ENCODE measurements around the gene DRC7. TPM values are rescaled to one million over a fixed set of nuclear protein-coding genes. Genes with fewer than 3 reads are reported as not detected.

Gene DRC7
- total RNA-seq, 1 experiment from 2014 or later, result not detected

- no peak overlapping the region for H3K4me3 ChIP-seq (ENCODE audit: low read depth in 2 of 2, low read length in 2 of 2)
- no peaks in the 10 kb centered on the region for H3K4me1 ChIP-seq (ENCODE audit: control insufficient read depth, insufficient read depth, low read length)
- in situ Hi-C loops (cut with HindIII; ENCODE audit: low pct_unique_long_range_greater_than_20kb, low sequenced_read_pairs) (no loop called here), intact Hi-C loops (cut with micrococcal nuclease; ENCODE audit: unreplicated experiment) (loop anchor here (10.0 kb wide), 1 partner anchor 250 kb away; the partner anchor contains the start of genes USB1 and ZNF319)
- ChIA-PET CTCF (no interaction called here), POLR2A (no interaction called here)
- DNase-seq (ENCODE audit: low read depth, low spot score) (no peak), ATAC-seq (no peak)
- no peak overlapping the region for H3K27ac ChIP-seq (ENCODE audit: low read length)
- TF ChIP-seq TCF7L2 (IDR thresholded peaks at IDR 0.05; ENCODE audit: low read depth, low read length) (no peak), REST (IDR thresholded peaks at IDR 0.05; ENCODE audit: insufficient read depth in 1 of 2, low read depth in 2 of 2, low read length in 1 of 2) (no peak), POLR2AphosphoS5 (IDR thresholded peaks at IDR 0.05; ENCODE audit: low read depth, low read length) (no peak), SIN3A (IDR thresholded peaks at IDR 0.05; ENCODE audit: borderline replicate concordance, insufficient read depth, low read depth, low read length) (no peak)
- TF ChIP-seq, protein P1, sequence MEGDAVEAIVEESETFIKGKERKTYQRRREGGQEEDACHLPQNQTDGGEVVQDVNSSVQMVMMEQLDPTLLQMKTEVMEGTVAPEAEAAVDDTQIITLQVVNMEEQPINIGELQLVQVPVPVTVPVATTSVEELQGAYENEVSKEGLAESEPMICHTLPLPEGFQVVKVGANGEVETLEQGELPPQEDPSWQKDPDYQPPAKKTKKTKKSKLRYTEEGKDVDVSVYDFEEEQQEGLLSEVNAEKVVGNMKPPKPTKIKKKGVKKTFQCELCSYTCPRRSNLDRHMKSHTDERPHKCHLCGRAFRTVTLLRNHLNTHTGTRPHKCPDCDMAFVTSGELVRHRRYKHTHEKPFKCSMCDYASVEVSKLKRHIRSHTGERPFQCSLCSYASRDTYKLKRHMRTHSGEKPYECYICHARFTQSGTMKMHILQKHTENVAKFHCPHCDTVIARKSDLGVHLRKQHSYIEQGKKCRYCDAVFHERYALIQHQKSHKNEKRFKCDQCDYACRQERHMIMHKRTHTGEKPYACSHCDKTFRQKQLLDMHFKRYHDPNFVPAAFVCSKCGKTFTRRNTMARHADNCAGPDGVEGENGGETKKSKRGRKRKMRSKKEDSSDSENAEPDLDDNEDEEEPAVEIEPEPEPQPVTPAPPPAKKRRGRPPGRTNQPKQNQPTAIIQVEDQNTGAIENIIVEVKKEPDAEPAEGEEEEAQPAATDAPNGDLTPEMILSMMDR (IDR thresholded peaks at IDR 0.05), result no peak
- no peaks in the 10 kb centered on the region for H3K9me3 ChIP-seq (ENCODE audit: control insufficient read depth, insufficient read depth, low read depth, low read length)
- no TSS peak for BruUV-seq (replicated peaks)
- no peaks in the 10 kb centered on the region for H3K27me3 ChIP-seq (ENCODE audit: control insufficient read depth, insufficient read depth, low read length)
- no peaks in the 10 kb centered on the region for H3K36me3 ChIP-seq (ENCODE audit: control insufficient read depth, insufficient read depth, low read length)
Observed at GRCh38 chr16:57755061-57755684, 60.6 kb downstream of the DRC7 start.

GRCh38 chr16:57755726-57756423 lies 61.3 kb downstream of the DRC7 start:
- ChIA-PET POLR2A (no interaction called here), CTCF (interaction anchor here (0.6 to 1.4 kb wide), 2 partner anchors 30 to 107 kb away, joined by 3 to 5 read pairs; no protein-coding TSS in a partner anchor)
- in situ Hi-C loops (cut with HindIII; ENCODE audit: low pct_unique_long_range_greater_than_20kb, low sequenced_read_pairs), result no loop called here
- Histone ChIP-seq H3K9me3 (ENCODE audit: control insufficient read depth, insufficient read depth, low read depth, low read length) (no peaks in the 10 kb centered on the region), H3K36me3 (ENCODE audit: control insufficient read depth, insufficient read depth, low read length) (no peaks in the 10 kb centered on the region), H3K27me3 (ENCODE audit: control insufficient read depth, insufficient read depth, low read length) (no peaks in the 10 kb centered on the region), H3K4me1 (ENCODE audit: control insufficient read depth, insufficient read depth, low read length) (no peaks in the 10 kb centered on the region), H3K27ac (ENCODE audit: low read length) (no peak overlapping the region), H3K4me3 (ENCODE audit: low read depth in 2 of 2, low read length in 2 of 2) (no peak overlapping the region)
- no peak for DNase-seq (ENCODE audit: low read depth, low spot score)
- intact Hi-C loops (cut with micrococcal nuclease; ENCODE audit: unreplicated experiment), result loop anchor here (2.0 to 10.0 kb wide), 2 partner anchors 107 to 249 kb away; partner anchors contain the start of genes USB1 and ZNF319
- TF ChIP-seq REST (IDR thresholded peaks at IDR 0.05; ENCODE audit: insufficient read depth in 1 of 2, low read depth in 2 of 2, low read length in 1 of 2) (no peak), TCF7L2 (IDR thresholded peaks at IDR 0.05; ENCODE audit: low read depth, low read length) (no peak), POLR2AphosphoS5 (IDR thresholded peaks at IDR 0.05; ENCODE audit: low read depth, low read length) (no peak), SIN3A (IDR thresholded peaks at IDR 0.05; ENCODE audit: borderline replicate concordance, insufficient read depth, low read depth, low read length) (no peak)
- TF ChIP-seq, protein P1 (IDR thresholded peaks at IDR 0.05), result no peak
- no TSS peak for BruUV-seq (replicated peaks)
- ATAC-seq, result no peak
